Smooth muscle cell (in vitro differentiated cells): Measurements from ENCODE around the gene CCDC12. TPM values are rescaled to one million over a fixed set of nuclear protein-coding genes. Genes with fewer than 3 reads are reported as not detected.

Source experiments
- DNase-seq: peaks from one replicate; lab custom pipeline; 2025; ENCODE audit not compliant: unreplicated experiment; lab: John Stamatoyannopoulos, UW
- H2AFZ ChIP-seq: fragments of 200-600 bp; sonication (generic); 2 replicates; pipeline ENCODE4 v1.6.0; 2016; ENCODE audit warnings: antibody characterized with exemption, low read depth, mild to moderate bottlenecking
- H3F3A ChIP-seq: fragments of 200-600 bp; sonication (generic); 2 replicates; pipeline ENCODE4 v1.6.0; 2017; ENCODE audit warnings: antibody characterized with exemption, low read depth
- H3K27ac ChIP-seq: fragments of 200-600 bp; sonication (generic); 2 replicates; pipeline ENCODE4 v1.5.1; 2016; ENCODE audit warnings: low read depth, mild to moderate bottlenecking
- H3K27me3 ChIP-seq: fragments of 200-600 bp; sonication (generic); 2 replicates; pipeline ENCODE4 v1.6.1; 2016; ENCODE audit warnings: low read depth, mild to moderate bottlenecking
- H3K36me3 ChIP-seq: fragments of 200-600 bp; sonication (generic); 2 replicates; pipeline ENCODE4 v1.5.1; 2016; ENCODE audit warnings: low read depth
- H3K4me1 ChIP-seq: fragments of 200-600 bp; sonication (generic); 2 replicates; pipeline ENCODE4 v1.5.1; 2016; ENCODE audit warnings: low read depth
- H3K4me2 ChIP-seq: fragments of 200-600 bp; sonication (generic); 2 replicates; pipeline ENCODE4 v1.6.0; 2016; ENCODE audit warnings: mild to moderate bottlenecking
- H3K4me3 ChIP-seq: fragments of 200-600 bp; sonication (generic); 2 replicates; pipeline ENCODE4 v1.5.1; 2016; ENCODE audit warnings: mild to moderate bottlenecking
- H3K79me2 ChIP-seq: fragments of 200-600 bp; sonication (generic); 2 replicates; pipeline ENCODE4 v1.6.0; 2016; ENCODE audit warnings: low read depth, mild to moderate bottlenecking
- H3K9ac ChIP-seq: fragments of 200-600 bp; sonication (generic); 2 replicates; pipeline ENCODE4 v1.6.0; 2016; ENCODE audit warnings: low read depth
- H3K9me3 ChIP-seq: fragments of 200-600 bp; sonication (generic); replicated peaks from 2 replicates; pipeline ENCODE4 v1.5.1; 2016; ENCODE audit warnings: low read depth
- H4K20me1 ChIP-seq: fragments of 200-600 bp; sonication (generic); 2 replicates; pipeline ENCODE4 v1.6.0; 2016; ENCODE audit warnings: low read depth
- CTCF ChIP-seq: fragments of 200-600 bp; sonication (generic); IDR thresholded peaks from 2 replicates; pipeline ENCODE4 v1.5.1; 2017; ENCODE audit warnings: borderline replicate concordance, mild to moderate bottlenecking, antibody characterized with exemption; ENCODE audit not compliant: insufficient read depth, poor library complexity, severe bottlenecking
- WGBS: methylation state at CpG from one replicate; pipeline ENCODE4 v1.1.7; 2016; ENCODE audit warnings: low lambda C conversion rate; 5-methylcytosine and 5-hydroxymethylcytosine counted together
- polyA plus RNA-seq: library from polyadenylated mRNA; unstranded; fragments of >200 nt; fragmentation: Nextera tagmentation; extraction: Ambion mirVana; gene quantifications from 2 replicates; pipeline ENCODE4 v1.2.1, GENCODE V29; 2016
- total RNA-seq: library from RNA; depleted of rRNA; stranded (reverse); fragments of >200 nt; gene quantifications from 2 replicates; pipeline ENCODE4 v1.2.3, GENCODE V29; 2014

CCDC12 gene
- total and polyA plus RNA-seq, 2 experiments from 2014 or later: 23.9 to 52.4 TPM

- Histone ChIP-seq H3F3A (peaks cover 3% of the 10 kb centered on the region), H3K9ac (no peak overlapping the region), H3K4me1 (peaks cover 13% of the 10 kb centered on the region), H2AFZ (no peak overlapping the region), H3K4me2 (no peak overlapping the region), H3K27me3 (no peaks in the 10 kb centered on the region), H4K20me1 (peaks cover 100% of the 10 kb centered on the region), H3K79me2 (peaks cover 94% of the 10 kb centered on the region), H3K4me3 (no peak overlapping the region), H3K36me3 (no peaks in the 10 kb centered on the region), H3K27ac (peak overlapping the region; percentile 83), H3K9me3 (no peaks in the 10 kb centered on the region)
- no peak for TF ChIP-seq CTCF
- no peak for DNase-seq
- WGBS: 65% methylated on average over 6 of the region's 6 CpGs
Measured at GRCh38 chr3:46946416-46946815, 30.1 kb downstream of the CCDC12 start.

- peaks cover 99% of the 10 kb centered on the region for H4K20me1 ChIP-seq
- no peak for DNase-seq
- no peak overlapping the region for H3K4me2 ChIP-seq
Measured at GRCh38 chr3:46944191-46944590, 32.4 kb downstream of the CCDC12 start.

GRCh38 chr3:46943237-46944187 is 33.0 kb downstream of the CCDC12 start:
- Histone ChIP-seq H3K9ac (no peak overlapping the region), H3K4me1 (peaks cover 13% of the 10 kb centered on the region), H3F3A (peaks cover 3% of the 10 kb centered on the region), H3K27me3 (no peaks in the 10 kb centered on the region), H3K4me2 (no peak overlapping the region), H3K27ac (peak overlapping the region; percentile 30), H3K36me3 (no peaks in the 10 kb centered on the region), H3K4me3 (no peak overlapping the region), H3K9me3 (no peaks in the 10 kb centered on the region), H2AFZ (no peak overlapping the region), H3K79me2 (peaks cover 80% of the 10 kb centered on the region), H4K20me1 (peaks cover 99% of the 10 kb centered on the region)
- WGBS: 85% methylated on average over 12 of the region's 12 CpGs
- no peak for DNase-seq
- TF ChIP-seq CTCF: no peak

More at GRCh38 chr3:46944191-46944590, 32.4 kb downstream of the CCDC12 start:
- Histone ChIP-seq H3K9me3 (no peaks in the 10 kb centered on the region), H2AFZ (no peak overlapping the region), H3K9ac (no peak overlapping the region), H3K4me1 (peaks cover 13% of the 10 kb centered on the region), H3F3A (peaks cover 3% of the 10 kb centered on the region), H3K79me2 (peaks cover 85% of the 10 kb centered on the region), H3K36me3 (no peaks in the 10 kb centered on the region), H3K4me3 (no peak overlapping the region), H3K27ac (peak overlapping the region; percentile 30), H3K27me3 (no peaks in the 10 kb centered on the region)
- TF ChIP-seq CTCF: no peak
- 94% methylated on average over 8 of the region's 8 CpGs for WGBS
